HG03439 (cell line): Measurements from ENCODE around the gene ASS1.
"Not testable (repeated sequence)": the region's sequence is repeated elsewhere in the genome, so short reads cannot be mapped to it uniquely, and the experiment has no call there.

ENCODE experiments used
- ATAC-seq: cut with Tn5 transposase; IDR thresholded peaks from one replicate; pipeline ENCODE4 v1.9.1; 2021; ENCODE audit warnings: mild to moderate bottlenecking, moderate library complexity; ENCODE audit not compliant: unreplicated experiment

The ASS1 gene

DNA sequence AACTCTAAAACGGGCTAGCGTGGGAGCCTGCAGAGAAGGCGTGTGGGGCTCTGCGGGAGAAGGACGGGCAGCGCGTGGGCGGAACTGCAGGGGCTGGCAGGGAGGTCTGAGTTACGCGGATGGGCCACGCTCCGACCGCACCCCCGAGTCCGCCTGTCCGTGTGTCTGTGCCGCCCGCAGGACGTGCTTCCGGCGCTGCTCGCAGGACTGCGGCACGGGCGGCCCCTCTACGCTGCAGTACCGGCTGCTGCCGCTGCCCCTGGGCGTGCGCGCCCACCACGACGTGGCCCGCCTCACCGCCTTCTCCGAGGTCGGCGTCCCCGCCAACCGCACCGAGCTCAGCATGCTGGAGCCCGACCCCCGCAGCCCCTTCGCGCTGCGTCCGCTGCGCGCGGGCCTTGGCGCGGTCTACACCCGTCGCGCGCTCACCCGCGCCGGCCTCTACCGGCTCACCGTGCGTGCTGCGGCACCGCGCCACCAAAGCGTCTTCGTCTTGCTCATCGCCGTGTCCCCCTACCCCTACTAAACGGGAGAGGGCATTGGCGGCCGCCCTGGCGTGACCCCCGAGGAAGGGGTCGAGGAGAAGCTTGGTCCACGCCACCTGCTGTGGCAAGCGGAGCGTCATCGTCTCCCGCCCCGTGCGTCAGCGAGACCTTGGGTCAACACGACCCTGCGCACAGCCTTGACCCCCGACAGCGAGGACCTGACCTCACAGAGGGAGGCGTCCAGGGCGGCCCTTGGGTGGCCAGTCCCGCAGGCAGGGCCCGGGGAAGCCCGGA lies 11.4 kb upstream of the ASS1 start:
- ATAC-seq = no peak

- ATAC-seq = no peak
Observed at GRCh38 chr9:130433947-130434262, 10.9 kb upstream of the ASS1 start.

DNA sequence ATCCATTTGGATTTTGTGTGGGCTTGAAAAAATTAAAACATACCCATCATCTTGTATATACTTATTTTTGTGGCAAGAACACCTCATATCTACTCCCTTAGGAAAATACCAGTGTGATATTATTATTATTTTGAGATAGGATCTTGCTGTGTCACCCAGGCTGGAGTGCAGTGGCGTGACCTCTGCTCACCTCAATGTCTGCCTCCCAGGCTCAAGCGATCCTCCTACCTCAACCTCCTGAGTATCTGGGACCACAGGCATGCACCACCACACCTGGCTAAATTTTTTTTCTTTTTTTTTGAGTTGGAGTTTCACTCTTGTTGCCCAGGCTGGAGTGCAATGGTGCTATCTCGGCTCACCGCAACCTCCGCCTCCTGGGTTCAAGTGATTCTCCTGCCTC lies 10.1 kb upstream of the ASS1 start:
- not testable (repeated sequence) for ATAC-seq

DNA sequence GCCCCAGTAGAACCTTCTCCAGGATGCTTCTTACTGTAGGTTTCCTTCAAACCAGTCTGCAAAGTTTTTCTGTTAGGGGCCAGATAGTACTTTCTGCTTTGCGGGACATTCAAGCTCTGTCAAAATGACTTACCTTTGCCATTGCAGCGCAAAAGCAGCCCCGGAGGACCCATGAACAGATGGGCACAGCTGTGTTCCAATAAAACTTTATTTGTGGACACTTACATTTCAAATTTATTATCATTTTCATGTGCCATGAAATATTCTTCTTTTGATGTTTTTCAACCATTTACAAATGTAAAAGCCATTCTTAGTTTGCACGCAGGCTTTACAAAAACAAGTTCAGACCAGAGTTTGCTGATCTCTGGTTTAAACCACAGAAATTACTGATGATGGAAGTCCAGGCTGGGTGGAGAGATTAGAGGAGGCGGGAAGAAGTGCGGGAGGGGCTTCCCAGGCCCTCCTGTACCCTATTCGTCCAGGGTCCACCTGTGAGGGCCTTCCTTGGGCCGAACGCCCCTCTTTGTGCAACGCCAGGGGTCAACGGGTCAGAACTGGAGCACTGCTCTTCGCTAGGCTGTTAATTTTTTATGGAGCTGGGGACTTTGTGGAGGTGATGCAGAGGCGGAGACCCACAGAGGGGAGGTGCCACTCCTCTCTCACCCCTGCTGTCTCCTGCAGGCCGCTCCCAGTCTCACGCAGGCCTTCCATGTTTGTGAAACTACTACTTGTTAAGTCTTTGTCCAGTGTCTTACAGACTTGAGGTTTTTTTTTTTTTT lies 7.6 kb upstream of the ASS1 start:
- no peak for ATAC-seq

GRCh38 chr9:130438382-130438981 lies 6.3 kb upstream of the ASS1 start:
- ATAC-seq = no peak

DNA sequence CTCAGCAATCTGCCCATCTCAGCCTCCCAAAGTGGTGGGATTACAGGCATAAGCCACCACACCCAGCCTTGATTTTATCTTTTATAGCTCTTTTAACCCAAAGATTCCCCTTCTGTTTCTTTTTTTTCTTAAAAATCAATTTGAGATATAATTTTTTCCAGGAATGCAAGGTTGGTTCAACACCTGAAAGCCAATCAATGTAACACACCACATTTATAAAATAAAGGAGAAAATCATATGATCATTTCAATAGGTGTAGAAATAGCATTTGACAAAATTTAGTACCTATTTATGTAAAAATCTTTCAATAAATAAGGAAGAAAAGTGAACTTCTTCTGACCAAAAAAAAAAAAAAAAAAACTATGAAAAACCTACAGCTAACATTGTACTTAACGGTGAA lies 3.7 kb upstream of the ASS1 start:
- no peak for ATAC-seq

GRCh38 chr9:130442746-130443455 lies 1.9 kb upstream of the ASS1 start:
- ATAC-seq = no peak

DNA sequence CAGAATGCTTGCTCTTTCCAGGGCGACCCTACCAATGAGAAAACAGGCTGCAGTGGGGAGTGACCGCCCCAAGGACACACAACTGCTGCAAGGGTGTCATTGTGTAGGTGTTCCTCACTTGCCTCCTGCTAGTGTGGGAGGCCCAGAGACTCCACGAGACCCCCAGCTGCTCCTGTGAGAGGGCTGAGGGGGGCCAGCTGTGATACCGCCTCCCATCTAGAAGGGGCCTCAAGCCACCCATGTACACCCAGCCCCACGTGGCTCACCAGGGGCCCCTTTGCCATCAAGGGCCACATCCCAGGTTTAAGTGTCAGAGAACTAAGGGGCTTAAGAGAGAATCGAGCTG lies 1.3 kb upstream of the ASS1 start:
- no peak for ATAC-seq

DNA sequence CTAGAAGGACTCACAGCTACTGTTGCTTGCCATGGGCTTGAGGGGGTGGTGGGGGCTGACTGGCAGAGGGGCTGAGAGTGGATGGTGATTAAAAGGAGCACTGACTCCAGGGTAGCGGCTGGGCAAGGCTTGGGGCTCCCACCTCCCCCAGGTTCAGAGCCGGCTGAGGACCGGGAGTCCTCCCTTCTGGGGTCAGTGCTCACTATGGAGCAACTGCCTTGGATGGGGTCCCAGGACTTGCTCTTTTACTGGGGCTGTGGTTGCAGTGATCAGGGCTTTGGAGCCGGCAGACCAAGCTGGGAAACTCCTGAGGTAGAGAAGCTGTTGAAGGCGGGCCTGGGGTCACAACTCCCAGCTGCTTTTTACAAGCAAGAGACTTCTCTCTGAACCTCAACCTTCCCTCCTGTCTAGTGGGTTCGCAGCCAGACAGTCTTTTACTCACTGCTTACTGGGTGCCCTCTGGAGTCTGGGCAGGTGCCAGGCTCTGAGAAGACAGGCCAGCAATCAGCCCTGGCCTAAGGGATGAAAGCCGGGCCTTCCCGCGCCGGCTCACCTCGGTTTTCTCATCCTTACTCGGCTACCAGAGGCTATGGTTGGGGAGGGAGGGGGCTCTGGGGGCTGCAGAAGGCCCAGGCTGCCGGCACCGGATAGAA lies 795 bp upstream of the ASS1 start:
- no peak for ATAC-seq

DNA sequence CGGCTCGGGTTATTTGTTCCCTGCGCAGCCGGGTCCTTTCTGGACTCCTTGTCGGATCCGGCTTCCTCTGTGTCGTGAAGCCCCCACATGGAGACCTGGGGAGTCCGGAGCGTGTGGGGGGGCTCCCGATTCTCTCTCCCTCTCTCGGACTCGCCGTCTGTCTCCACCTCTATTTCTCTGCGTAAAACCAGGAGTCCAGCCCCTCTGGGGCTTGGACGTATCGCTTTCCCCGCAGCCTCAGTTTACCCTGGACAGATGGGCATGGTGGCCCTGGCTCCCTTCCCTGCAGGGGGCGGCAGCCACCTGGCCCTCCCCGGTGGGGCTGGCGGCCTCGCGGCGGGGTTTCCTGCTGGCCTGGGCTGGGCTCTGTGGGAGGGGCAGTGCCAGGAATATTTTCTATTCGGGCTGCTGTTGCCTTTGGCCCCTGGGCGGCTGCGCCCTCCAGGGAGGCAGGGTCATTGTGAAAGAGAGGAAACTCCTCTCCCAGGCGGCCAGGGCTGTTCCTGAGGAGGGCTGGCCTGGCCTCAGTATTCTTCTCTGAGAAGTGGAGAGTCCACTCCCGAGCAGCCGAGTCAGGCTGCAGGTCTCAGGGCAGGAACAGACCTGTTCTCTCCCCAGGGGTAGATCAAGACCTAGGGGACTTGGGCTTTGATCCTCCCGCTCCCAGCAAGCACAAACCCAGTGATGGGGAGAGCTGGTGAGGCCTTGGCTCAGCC lies 665 bp downstream of the ASS1 start:
- ATAC-seq = no peak

DNA sequence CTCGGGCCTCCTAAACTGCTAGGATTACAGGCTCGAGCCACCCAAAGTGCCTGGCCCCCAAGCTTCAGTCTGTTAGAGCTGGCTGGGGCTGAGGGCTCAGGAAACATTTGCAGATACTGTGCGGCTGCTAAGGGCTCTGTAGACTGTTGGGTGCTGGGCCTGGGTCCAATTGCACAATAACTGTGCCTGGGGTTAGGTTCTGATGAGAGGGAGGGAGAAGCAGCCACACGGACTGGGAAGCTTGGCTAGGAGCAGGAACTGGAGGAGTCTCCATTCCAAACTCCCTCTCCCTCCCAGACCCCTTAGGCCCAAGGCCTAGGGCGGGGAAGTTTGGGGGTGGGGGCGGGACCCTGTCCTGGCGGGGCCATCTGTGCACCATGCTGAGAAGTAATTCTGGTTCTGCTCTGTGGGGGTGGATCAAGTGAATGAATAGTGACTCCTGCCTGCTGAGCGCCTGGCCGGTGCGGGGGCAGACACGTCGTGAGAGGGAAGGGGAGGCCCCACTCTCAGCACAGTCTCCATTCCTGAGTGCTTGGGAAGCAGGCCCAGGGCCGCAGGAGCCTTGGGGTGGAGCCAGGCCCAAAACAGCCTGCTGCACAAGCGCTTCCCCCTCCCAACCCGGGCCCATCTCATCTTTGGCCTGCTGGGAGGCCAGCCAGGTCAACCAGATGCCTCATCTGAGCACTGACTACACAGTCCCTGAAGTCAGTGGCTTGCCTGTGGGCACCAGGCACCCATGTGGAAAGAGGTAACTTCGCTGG lies 1.5 kb downstream of the ASS1 start:
- ATAC-seq = no peak

- no peak for ATAC-seq
Observed at GRCh38 chr9:130447193-130447816, 2.5 kb downstream of the ASS1 start.

- ATAC-seq = no peak
Observed at GRCh38 chr9:130448035-130448624, 3.4 kb downstream of the ASS1 start.

DNA sequence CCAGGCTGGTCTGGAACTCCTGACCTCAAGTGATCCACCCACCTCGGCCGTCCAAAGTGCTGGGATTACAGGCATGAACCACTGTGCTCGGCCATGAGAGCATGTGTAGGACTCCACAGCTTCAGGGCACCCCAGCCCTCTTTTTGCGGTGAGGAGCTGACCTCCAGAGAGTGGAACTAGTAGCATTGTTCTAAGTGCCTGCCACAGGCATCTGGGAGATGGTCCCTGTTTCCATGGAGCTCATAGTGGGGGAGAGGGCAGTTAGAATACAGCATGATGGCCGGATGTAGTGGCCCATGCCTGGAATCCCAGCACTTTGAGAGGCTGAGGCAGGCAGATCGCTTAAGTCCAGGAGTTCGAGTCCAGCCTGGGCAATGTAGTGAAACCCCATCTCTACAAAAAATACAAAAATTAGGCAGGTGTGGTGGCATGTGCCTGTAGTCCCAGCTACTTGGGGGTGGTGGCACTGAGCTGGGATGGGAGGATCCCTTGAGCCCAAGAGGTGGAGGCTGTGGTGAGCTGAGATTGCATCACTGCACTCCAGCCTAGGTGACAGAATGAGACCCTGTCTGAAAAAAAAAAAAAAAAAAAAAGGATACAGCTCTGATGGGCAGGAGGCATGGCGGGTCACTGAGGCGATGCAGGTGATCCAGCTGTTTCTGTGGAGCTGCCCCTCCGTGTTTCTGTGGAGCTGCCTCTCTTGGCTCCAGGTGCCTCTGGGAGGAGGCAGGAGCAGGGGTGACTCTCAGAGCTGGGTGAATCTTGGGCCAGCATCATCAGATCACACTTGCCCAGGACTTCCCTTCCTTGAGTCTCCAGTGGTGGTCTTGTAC lies 4.2 kb downstream of the ASS1 start:
- ATAC-seq = no peak

DNA sequence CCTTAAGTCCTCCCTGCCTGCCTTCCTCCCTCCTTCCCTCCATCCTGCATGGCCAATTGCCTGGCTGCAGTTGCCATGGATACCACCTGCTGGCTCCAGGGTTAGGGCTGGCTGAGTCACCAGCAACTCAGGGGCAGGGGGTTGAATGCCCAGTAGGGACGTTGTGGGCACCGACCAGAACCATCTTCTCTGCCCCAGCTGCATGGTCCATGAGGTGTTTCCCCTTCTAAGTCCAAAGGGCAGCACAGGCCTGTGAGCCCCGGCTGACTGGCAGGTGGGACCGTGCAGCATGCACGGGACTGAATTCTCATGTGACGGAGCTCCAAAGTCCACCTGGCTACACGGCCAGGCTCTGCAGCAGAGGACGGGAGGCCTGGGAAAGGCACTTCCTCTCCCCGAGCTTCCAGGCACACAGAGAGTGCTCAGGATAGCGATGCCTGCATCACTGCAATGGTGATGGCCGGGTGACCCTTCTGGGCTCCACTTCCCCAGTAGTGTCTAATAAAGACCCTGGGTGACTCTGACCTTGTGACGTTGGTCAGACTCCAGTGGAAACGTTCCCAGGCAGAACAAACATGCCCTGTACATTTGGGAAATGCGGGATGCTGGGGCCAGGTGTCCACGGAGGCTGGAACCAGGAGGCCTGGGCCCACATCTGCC lies 5.7 kb downstream of the ASS1 start:
- ATAC-seq = no peak

DNA sequence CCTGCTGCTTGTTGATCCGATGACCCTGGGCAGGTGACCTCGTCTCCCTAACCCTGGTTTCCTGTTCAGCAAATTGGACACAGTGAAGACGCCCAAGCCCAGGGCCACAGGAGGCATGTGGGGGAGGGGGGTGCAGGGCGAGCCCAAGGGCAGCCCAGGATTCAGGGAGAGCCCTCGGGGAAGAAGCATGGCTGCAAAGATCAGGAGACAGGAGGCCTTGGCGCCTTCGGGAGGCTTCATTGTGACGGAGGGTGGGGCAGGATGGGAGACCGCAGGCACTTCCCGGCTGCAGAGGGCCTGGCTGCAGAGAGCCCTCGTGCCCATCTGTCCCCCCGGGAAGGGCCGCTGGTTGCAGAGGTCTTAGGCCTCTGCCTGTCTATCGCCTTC lies 6.2 kb downstream of the ASS1 start:
- ATAC-seq = no peak

DNA sequence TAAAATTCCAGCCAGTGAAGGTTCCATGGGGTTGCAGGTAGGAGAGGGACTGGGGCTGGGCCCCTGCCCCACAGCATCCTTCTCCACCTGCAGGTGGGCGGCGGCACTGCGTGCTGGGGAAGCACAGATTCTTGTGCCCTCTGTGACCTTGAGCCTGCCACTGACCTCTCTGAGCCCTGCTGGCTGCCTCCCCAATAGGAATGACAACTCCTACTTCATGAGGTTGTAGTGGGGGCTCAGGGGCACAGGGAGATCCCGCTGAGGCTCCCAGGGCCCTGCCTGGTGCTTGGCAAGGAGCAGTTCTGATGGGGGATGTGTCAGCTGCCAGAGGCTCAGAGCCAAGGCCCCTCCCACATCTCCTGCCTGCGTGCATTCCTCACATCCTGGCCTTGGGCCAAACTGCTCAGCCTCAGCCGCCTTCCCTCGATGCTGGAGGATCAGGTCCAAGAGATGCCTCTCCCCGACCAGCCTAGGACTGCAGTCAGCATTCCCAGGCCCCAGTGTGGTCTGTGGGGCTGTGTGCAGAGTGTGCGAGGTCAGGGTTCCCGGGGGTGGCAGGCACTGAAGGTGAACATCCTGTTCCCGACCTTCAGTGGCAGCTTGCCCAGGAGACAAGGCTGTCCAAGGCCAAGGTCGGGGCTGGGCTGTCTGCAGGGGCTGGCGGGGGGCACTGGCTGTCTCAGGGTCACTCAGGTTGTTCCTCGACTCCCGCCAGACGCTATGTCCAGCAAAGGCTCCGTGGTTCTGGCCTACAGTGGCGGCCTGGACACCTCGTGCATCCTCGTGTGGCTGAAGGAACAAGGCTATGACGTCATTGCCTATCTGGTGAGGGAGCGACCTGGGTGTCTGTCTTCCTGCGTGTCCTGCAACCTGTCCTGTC lies 7.0 kb downstream of the ASS1 start:
- ATAC-seq = no peak
